Thoracic aorta (tissue), 2 donors: ENCODE measurements around the gene MTHFD1L. TPM values are rescaled to one million over a fixed set of nuclear protein-coding genes. Genes with fewer than 3 reads are reported as not detected.

Experiments used
- ATAC-seq: fragments of 150-250 bp; one replicate; pipeline ENCODE4 v1.8.0; 2017; ENCODE audit warnings: low read depth; ENCODE audit not compliant: insufficient number of reproducible peaks, low FRiP score
- DNase-seq: peaks from one replicate; pipeline ENCODE4 v3.0.0-alpha.2; 2020; ENCODE audit warnings: low spot score
- H3K27ac ChIP-seq, 2 donors: fragments of 200-600 bp; sonication (generic); 1 replicate in 1 of 2; 2 replicates in 1 of 2; pipeline ENCODE4 v1.5.1; 2016; ENCODE audit warnings: mild to moderate bottlenecking in 2 of 2, moderate library complexity in 2 of 2
- H3K27me3 ChIP-seq: fragments of 200-600 bp; sonication (generic); replicated peaks from 2 replicates; pipeline ENCODE4 v1.6.0; 2016; ENCODE audit warnings: mild to moderate bottlenecking; ENCODE audit not compliant: insufficient read depth
- H3K36me3 ChIP-seq: fragments of 200-600 bp; sonication (generic); one replicate; pipeline ENCODE4 v1.5.1; 2016
- H3K4me1 ChIP-seq, 2 donors: fragments of 200-600 bp; sonication (generic); 1 replicate in 1 of 2; 2 replicates in 1 of 2; pipeline versions ENCODE4 v1.5.1 to v1.6.0; 2016; ENCODE audit warnings: low read depth in 2 of 2, mild to moderate bottlenecking in 1 of 2; ENCODE audit not compliant: control insufficient read depth in 1 of 2
- H3K4me3 ChIP-seq: fragments of 200-600 bp; sonication (generic); 2 replicates; pipeline ENCODE4 v1.5.1; 2016; ENCODE audit warnings: mild to moderate bottlenecking
- H3K9me3 ChIP-seq: fragments of 200-600 bp; sonication (generic); 2 replicates; pipeline ENCODE4 v1.5.1; 2016
- total RNA-seq, 2 donors: library from RNA; depleted of rRNA; stranded (reverse); fragments of >200 nt; gene quantifications; one replicate each; pipeline versions ENCODE4 v1.1.0 to v1.2.3, GENCODE V29; 2016
- TF ChIP-seq, protein P1 (sequence below): fragments of 200-600 bp; sonication (generic); IDR thresholded peaks from one replicate; pipeline ENCODE4 v1.5.1; 2019; ENCODE audit warnings: antibody characterized with exemption

Gene MTHFD1L
- total RNA-seq, 2 donors from 2014 or later, result 52.8 to 77.3 TPM

DNA sequence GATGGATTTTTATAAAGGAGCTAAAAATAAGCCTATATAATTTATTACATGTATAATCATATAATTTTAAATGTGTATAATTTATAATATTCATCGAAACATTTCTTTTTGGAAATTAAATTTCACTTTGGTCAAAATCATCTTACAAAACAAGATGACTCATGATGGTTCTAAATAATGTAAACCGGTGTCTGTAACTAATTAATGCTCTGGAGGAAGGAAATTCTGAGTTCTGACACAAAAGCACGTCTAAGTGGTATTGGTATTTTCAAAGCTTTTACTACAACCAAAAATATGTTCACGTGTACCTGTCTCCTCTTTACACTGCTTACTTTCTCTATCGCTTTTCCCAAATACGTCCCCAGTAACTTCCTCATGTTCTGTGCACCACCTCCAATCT, 134.1 kb downstream of the MTHFD1L start:
- no peak for DNase-seq
- TF ChIP-seq, protein P1, sequence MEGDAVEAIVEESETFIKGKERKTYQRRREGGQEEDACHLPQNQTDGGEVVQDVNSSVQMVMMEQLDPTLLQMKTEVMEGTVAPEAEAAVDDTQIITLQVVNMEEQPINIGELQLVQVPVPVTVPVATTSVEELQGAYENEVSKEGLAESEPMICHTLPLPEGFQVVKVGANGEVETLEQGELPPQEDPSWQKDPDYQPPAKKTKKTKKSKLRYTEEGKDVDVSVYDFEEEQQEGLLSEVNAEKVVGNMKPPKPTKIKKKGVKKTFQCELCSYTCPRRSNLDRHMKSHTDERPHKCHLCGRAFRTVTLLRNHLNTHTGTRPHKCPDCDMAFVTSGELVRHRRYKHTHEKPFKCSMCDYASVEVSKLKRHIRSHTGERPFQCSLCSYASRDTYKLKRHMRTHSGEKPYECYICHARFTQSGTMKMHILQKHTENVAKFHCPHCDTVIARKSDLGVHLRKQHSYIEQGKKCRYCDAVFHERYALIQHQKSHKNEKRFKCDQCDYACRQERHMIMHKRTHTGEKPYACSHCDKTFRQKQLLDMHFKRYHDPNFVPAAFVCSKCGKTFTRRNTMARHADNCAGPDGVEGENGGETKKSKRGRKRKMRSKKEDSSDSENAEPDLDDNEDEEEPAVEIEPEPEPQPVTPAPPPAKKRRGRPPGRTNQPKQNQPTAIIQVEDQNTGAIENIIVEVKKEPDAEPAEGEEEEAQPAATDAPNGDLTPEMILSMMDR, result no peak

DNA sequence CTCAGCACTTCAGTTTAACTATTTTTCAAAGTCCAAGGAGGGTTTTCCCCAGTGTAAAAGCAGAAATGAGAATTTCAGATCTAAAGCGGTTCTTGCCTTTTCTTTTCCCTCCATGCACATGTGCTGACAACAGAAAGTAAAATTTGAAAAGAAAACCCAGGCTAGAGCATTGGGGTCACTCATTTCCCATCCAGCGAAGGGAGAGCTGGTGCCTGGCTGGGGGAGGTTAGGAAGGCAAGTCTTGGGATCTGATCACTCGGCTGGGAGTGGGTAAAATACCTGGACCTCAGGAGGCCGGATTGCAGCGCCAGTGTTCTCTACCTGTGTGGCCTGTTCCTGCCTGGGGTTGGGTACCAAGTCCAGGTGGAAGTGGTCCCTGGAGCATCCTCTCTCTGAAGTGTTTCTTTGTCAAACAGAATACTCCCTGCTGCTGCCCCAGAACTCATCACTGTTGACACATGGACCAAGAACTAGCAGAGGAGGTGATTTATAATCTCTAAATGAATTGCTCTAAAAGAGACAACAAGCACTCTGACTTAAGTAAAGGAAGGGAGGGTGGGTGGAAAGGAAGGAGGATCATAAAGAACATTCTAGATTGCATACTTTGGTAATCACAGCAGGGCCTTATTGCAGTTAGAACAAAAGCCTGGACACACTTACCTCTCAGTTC, 136.0 kb downstream of the MTHFD1L start:
- H3K36me3 ChIP-seq, result peaks cover under 1% of the 10 kb centered on the region
- H3K27ac ChIP-seq, result no peak overlapping the region
- ATAC-seq (no peak), DNase-seq (no peak)
- TF ChIP-seq, protein P1, result no peak
- H3K9me3 ChIP-seq, result no peaks in the 10 kb centered on the region
- no peaks in the 10 kb centered on the region for H3K27me3 ChIP-seq
- H3K4me3 ChIP-seq, result no peak overlapping the region
- H3K4me1 ChIP-seq, result peaks cover 10 to 11% of the 10 kb centered on the region in 2 donors

More for the DNA sequence above, 134.1 kb downstream of the MTHFD1L start:
- ATAC-seq, result no peak
- H3K36me3 ChIP-seq, result peaks cover 7% of the 10 kb centered on the region
- H3K27me3 ChIP-seq, result no peaks in the 10 kb centered on the region
- H3K9me3 ChIP-seq, result no peaks in the 10 kb centered on the region
- peaks cover 1 to 3% of the 10 kb centered on the region in 2 donors for H3K4me1 ChIP-seq
- no peak overlapping the region for H3K27ac ChIP-seq
- H3K4me3 ChIP-seq, result no peak overlapping the region

DNA sequence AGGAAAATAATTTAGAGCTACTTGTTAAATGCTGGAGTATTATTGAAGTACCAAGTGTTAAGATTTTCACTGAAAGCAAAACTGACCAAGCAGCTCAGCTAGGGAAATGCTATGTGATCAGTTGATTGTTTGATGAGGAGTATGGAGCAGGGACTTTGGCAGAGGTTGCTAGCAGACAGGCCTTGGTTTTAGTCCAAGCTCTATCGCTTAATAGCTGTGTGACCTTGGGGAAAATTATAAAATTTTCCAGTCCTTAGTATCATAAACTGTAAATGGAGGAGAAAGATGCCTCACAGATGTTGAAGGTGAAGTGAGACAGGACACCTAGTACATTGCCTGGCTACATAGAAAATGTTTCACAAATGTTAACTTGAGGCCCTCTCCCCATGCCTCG, 136.6 kb downstream of the MTHFD1L start:
- DNase-seq (no peak), ATAC-seq (no peak)
- no peaks in the 10 kb centered on the region for H3K9me3 ChIP-seq
- no peak overlapping the region for H3K27ac ChIP-seq
- peaks cover 11% of the 10 kb centered on the region in 2 donors for H3K4me1 ChIP-seq
- TF ChIP-seq, protein P1, result no peak
- H3K36me3 ChIP-seq, result no peaks in the 10 kb centered on the region
- no peak overlapping the region for H3K4me3 ChIP-seq
- H3K27me3 ChIP-seq, result no peaks in the 10 kb centered on the region

DNA sequence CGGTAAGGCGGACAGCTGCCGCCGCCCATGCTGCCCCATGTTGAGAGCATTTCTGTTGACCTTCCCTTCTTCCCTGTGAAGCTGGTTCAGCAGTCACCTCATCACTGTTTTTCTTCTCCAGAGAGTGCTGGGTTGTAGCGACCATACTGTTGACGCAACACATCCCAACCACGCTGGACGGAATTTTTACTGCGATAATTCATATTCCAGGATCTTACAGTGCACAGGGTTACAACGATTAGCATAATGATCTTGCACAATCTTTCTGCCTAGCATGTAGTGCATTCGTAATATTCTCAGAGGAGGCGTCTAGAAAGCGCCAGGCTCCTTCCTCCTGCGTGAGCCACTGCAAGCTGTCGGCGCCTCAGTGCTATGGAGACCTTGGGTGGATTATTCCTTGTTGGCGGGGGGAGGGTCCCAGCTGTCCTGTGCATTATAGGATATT, 137.0 kb downstream of the MTHFD1L start:
- H3K36me3 ChIP-seq, result no peaks in the 10 kb centered on the region
- H3K27me3 ChIP-seq, result no peaks in the 10 kb centered on the region
- DNase-seq, result no peak
- peaks cover 11 to 16% of the 10 kb centered on the region in 2 donors for H3K4me1 ChIP-seq
- H3K4me3 ChIP-seq, result no peak overlapping the region
- H3K9me3 ChIP-seq, result no peaks in the 10 kb centered on the region
- no peak for ATAC-seq
- TF ChIP-seq, protein P1, result no peak
- no peak overlapping the region for H3K27ac ChIP-seq

DNA sequence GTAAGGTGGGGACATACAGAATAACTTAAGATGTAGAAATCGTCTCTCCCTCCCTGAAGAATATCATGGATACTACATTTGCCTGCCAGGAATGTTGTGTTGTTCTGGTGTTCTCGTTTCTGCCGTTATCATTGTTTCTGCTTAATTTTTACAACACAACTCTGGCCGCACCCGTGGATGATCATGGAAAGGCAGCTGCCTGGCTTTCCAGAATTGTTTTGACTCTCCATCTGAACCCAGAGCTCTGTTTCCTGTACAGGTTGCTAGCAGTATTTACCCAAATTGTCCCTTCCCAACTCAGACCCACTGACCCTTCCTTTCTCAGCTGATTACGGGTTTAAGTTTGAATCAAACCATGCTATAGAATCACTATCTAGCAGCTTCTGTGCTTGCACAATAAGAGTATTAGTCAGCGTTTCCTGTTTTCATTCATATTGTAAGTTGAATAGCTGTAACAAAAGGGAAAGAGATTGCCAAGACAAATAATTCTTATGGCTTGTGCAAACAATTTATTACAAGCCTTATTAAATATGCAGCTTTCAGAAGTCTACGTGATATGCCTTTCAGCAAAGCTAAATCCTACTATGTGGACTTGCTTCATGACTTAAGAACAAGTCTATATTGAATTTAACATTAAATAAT, 139.0 kb downstream of the MTHFD1L start:
- H3K27me3 ChIP-seq, result no peaks in the 10 kb centered on the region
- TF ChIP-seq, protein P1, result no peak
- peak overlapping the region in 1 of 2 donors; percentile 45 for H3K27ac ChIP-seq
- no peak for DNase-seq
- no peaks in the 10 kb centered on the region for H3K36me3 ChIP-seq
- H3K4me1 ChIP-seq, result peaks cover 11 to 25% of the 10 kb centered on the region in 2 donors
- H3K4me3 ChIP-seq, result peak overlapping the region; percentile 23
- H3K9me3 ChIP-seq, result no peaks in the 10 kb centered on the region
- ATAC-seq, result peak; percentile 53
